H1 (cell line): ENCODE data around the gene MITF. TPM values are rescaled to one million over a fixed set of nuclear protein-coding genes. Genes with fewer than 3 reads are reported as not detected.

Source experiments
- NRF1 ChIP-seq: IDR thresholded peaks from 2 replicates; pipeline ENCODE4 v1.6.1; 2011; ENCODE audit warnings: mild to moderate bottlenecking, low read depth, low read length, improper control_type of control experiment
- PHF8 ChIP-seq: fragments of 200-600 bp; sonication (generic); conservative IDR thresholded peaks from 2 replicates; pipeline ENCODE4 v1.7.1; 2012; ENCODE audit warnings: low read depth, mild to moderate bottlenecking, inconsistent platforms, low read length, moderate library complexity
- polyA plus RNA-seq, 7 experiments: library from polyadenylated mRNA; depleted of rRNA in 3 of 7; stranded (reverse) in 5 of 7; unstranded in 2 of 7; fragments of >200 nt in 5 of 7; fragments of 200-250 nt in 2 of 7; gene quantifications; 1 replicate in 5 of 7; 2 replicates in 1 of 7; 4 replicates in 1 of 7; pipeline versions ENCODE4 v1.2.1 to v1.2.3, GENCODE V29; 2011 to 2013; ENCODE audit warnings: missing spikeins in 2 of 7, mixed read lengths in 2 of 7
- total RNA-seq: library from RNA; stranded (reverse); fragmentation: NEBNext Ultra II Directional; extraction: Animal tissue kit (Norgen Biotek cat#: 25700); gene quantifications from 2 replicates; pipeline ENCODE4 v1.2.1, GENCODE V29; 2021

The MITF gene
- total and polyA plus RNA-seq, 2 of the 8 experiments (the other 6 are each of a cell fraction or from before 2014, with no cell fraction given): 0.53 to 1.4 TPM

GRCh38 chr3:69842351-69842750 is 103.1 kb downstream of the MITF start (continued):
- TF ChIP-seq NRF1 (no peak), PHF8 (no peak)
- TF ChIP-seq, all 59 proteins: peak for 0
